H9 (cell line): ENCODE results near the gene MIPEP. TPM values are rescaled to one million over a fixed set of nuclear protein-coding genes. Genes with fewer than 3 reads are reported as not detected.

Experiments used
- DNase-seq: peaks from one replicate; pipeline ENCODE4 v3.0.0-alpha.2; 2017
- H2AFZ ChIP-seq: one replicate; pipeline ENCODE4 v1.6.1; 2013; ENCODE audit warnings: mild to moderate bottlenecking, low read length, control low read depth, moderate library complexity
- H2AK5ac ChIP-seq: 2 replicates; pipeline ENCODE4 v1.6.1; 2013; ENCODE audit warnings: low read length, control low read depth, mixed read lengths; ENCODE audit not compliant: insufficient read length
- H2BK120ac ChIP-seq: one replicate; pipeline ENCODE4 v1.6.1; 2013; ENCODE audit warnings: low read depth, mild to moderate bottlenecking, low read length, control low read depth, inconsistent platforms; ENCODE audit not compliant: poor library complexity, severe bottlenecking
- H2BK12ac ChIP-seq: 2 replicates; pipeline ENCODE4 v1.6.1; 2013; ENCODE audit warnings: low read length, control low read depth, mixed read lengths, low read depth; ENCODE audit not compliant: insufficient read length
- H2BK15ac ChIP-seq: 2 replicates; pipeline ENCODE4 v1.6.1; 2013; ENCODE audit warnings: low read depth, low read length, control low read depth
- H2BK20ac ChIP-seq: one replicate; pipeline ENCODE4 v1.6.1; 2013; ENCODE audit warnings: low read depth, mild to moderate bottlenecking, low read length, control low read depth, inconsistent platforms; ENCODE audit not compliant: poor library complexity, severe bottlenecking
- H2BK5ac ChIP-seq: 2 replicates; pipeline ENCODE4 v1.6.1; 2013; ENCODE audit warnings: low read length, control low read depth, mixed read lengths; ENCODE audit not compliant: insufficient read length
- H3K14ac ChIP-seq: 2 replicates; pipeline ENCODE4 v1.6.1; 2013; ENCODE audit warnings: low read length, control low read depth; ENCODE audit not compliant: insufficient read depth
- H3K18ac ChIP-seq: 2 replicates; pipeline ENCODE4 v1.6.1; 2013; ENCODE audit warnings: low read depth, mild to moderate bottlenecking, mixed read lengths, low read length, control low read depth; ENCODE audit not compliant: insufficient read length
- H3K23ac ChIP-seq: 2 replicates; pipeline ENCODE4 v1.6.1; 2013; ENCODE audit warnings: low read length, control low read depth, mixed read lengths, low read depth; ENCODE audit not compliant: insufficient read length
- H3K23me2 ChIP-seq: 2 replicates; pipeline ENCODE4 v1.6.1; 2013; ENCODE audit warnings: low read depth, mild to moderate bottlenecking, mixed read lengths, low read length, control low read depth; ENCODE audit not compliant: insufficient read length, poor library complexity, severe bottlenecking
- H3K27ac ChIP-seq: 2 replicates; pipeline ENCODE4 v1.5.1; 2013; ENCODE audit warnings: low read length, control low read depth, mixed read lengths, low read depth; ENCODE audit not compliant: insufficient read length
- H3K27me3 ChIP-seq: 2 replicates; pipeline ENCODE4 v1.6.1; 2013; ENCODE audit warnings: low read length, control low read depth, inconsistent platforms; ENCODE audit not compliant: insufficient read depth
- H3K4ac ChIP-seq: 2 replicates; pipeline ENCODE4 v1.6.1; 2013; ENCODE audit warnings: low read depth, mild to moderate bottlenecking, control low read depth, inconsistent platforms, low read length, moderate library complexity
- H3K4me1 ChIP-seq: 2 replicates; pipeline ENCODE4 v1.6.1; 2013; ENCODE audit warnings: low read length, control low read depth, inconsistent platforms; ENCODE audit not compliant: insufficient read depth
- H3K4me2 ChIP-seq: 2 replicates; pipeline ENCODE4 v1.6.1; 2013; ENCODE audit warnings: low read length, control low read depth, mixed read lengths; ENCODE audit not compliant: insufficient read length, insufficient read depth
- H3K56ac ChIP-seq: 2 replicates; pipeline ENCODE4 v1.6.1; 2013; ENCODE audit warnings: low read depth, mild to moderate bottlenecking, mixed read lengths, low read length, control low read depth; ENCODE audit not compliant: insufficient read length
- H3K79me1 ChIP-seq: 2 replicates; pipeline ENCODE4 v1.6.1; 2013; ENCODE audit warnings: low read depth, mild to moderate bottlenecking, moderate library complexity, low read length, control low read depth, inconsistent platforms; ENCODE audit not compliant: insufficient read depth, poor library complexity, severe bottlenecking
- H3K79me2 ChIP-seq: 2 replicates; pipeline ENCODE4 v1.6.1; 2013; ENCODE audit warnings: low read length, control low read depth, inconsistent platforms; ENCODE audit not compliant: insufficient read depth
- H3K9ac ChIP-seq: 2 replicates; pipeline ENCODE4 v1.6.1; 2013; ENCODE audit warnings: low read length, control low read depth, mixed read lengths; ENCODE audit not compliant: insufficient read length; ENCODE audit errors: extremely low read depth
- H3K9me3 ChIP-seq: one replicate; pipeline ENCODE4 v1.6.1; 2013; ENCODE audit warnings: low read depth, low read length, inconsistent platforms; ENCODE audit not compliant: control insufficient read depth
- H3T11ph ChIP-seq: one replicate; pipeline ENCODE4 v1.6.1; 2013; ENCODE audit warnings: mild to moderate bottlenecking, low read length, control low read depth, inconsistent platforms
- H4K20me1 ChIP-seq: one replicate; pipeline ENCODE4 v1.6.1; 2013; ENCODE audit not compliant: control insufficient read depth, insufficient read length, insufficient read depth
- H4K5ac ChIP-seq: 2 replicates; pipeline ENCODE4 v1.6.1; 2013; ENCODE audit warnings: low read depth, mild to moderate bottlenecking, mixed read lengths, low read length, control low read depth; ENCODE audit not compliant: insufficient read length
- H4K8ac ChIP-seq: replicated peaks from 2 replicates; pipeline ENCODE4 v1.6.1; 2013; ENCODE audit warnings: low read length, control low read depth, mixed read lengths, low read depth; ENCODE audit not compliant: insufficient read length
- H4K91ac ChIP-seq: 2 replicates; pipeline ENCODE4 v1.6.1; 2013; ENCODE audit warnings: low read depth, mild to moderate bottlenecking, moderate library complexity, mixed read lengths, low read length, control low read depth; ENCODE audit not compliant: insufficient read length
- H3K27ac Mint-ChIP-seq, 3 experiments: 2 replicates in 2 of 3; 3 replicates in 1 of 3; pipeline ENCODE4 v1.8.0; 2020 to 2021; ENCODE audit warnings: mixed read lengths in 3 of 3, mild to moderate bottlenecking in 1 of 3, moderate library complexity in 1 of 3
- H3K27me3 Mint-ChIP-seq: 2 replicates; pipeline ENCODE4 v1.8.0; 2021; ENCODE audit warnings: low read depth, mild to moderate bottlenecking, moderate library complexity, mixed read lengths
- H3K36me3 Mint-ChIP-seq, 3 experiments: 2 replicates in 2 of 3; 3 replicates in 1 of 3; pipeline ENCODE4 v1.8.0; 2020 to 2021; ENCODE audit warnings: low read depth in 3 of 3, mixed read lengths in 3 of 3; ENCODE audit not compliant: insufficient read depth in 1 of 3
- H3K4me1 Mint-ChIP-seq, 2 experiments: 2 replicates each; pipeline ENCODE4 v1.8.0; 2020; ENCODE audit warnings: mixed read lengths in 2 of 2
- H3K4me3 Mint-ChIP-seq, 2 experiments: 2 replicates in 1 of 2; 3 replicates in 1 of 2; pipeline ENCODE4 v1.8.0; 2020 to 2021; ENCODE audit warnings: mild to moderate bottlenecking in 2 of 2, mixed read lengths in 2 of 2, moderate library complexity in 1 of 2
- H3K9me3 Mint-ChIP-seq, 2 experiments: 2 replicates in 1 of 2; 3 replicates in 1 of 2; pipeline ENCODE4 v1.8.0; 2020; ENCODE audit warnings: mild to moderate bottlenecking in 2 of 2, mixed read lengths in 2 of 2, moderate library complexity in 1 of 2
- WGBS: extraction: QIAGEN DNeasy Blood & Tissue Kit; methylation state at CpG from one replicate; pipeline ENCODE4 v1.1.7; 2013; ENCODE audit warnings: missing lambda C conversion rate, low lambda C conversion rate, mixed read lengths; ENCODE audit not compliant: insufficient read length; ENCODE audit errors: extremely low coverage; 5-methylcytosine and 5-hydroxymethylcytosine counted together
- total RNA-seq: library from RNA; stranded (reverse); gene quantifications from 2 replicates; pipeline ENCODE4 v1.2.1, GENCODE V29; 2021
- TF ChIP-seq, protein P1 (sequence below): fragments of 200-600 bp; sonication (generic); conservative IDR thresholded peaks from 3 replicates; pipeline ENCODE4 v1.8.0; 2021; ENCODE audit warnings: antibody characterized with exemption, mild to moderate bottlenecking

Gene MIPEP
- total RNA-seq, 1 experiment from 2014 or later, result 18.5 TPM

DNA sequence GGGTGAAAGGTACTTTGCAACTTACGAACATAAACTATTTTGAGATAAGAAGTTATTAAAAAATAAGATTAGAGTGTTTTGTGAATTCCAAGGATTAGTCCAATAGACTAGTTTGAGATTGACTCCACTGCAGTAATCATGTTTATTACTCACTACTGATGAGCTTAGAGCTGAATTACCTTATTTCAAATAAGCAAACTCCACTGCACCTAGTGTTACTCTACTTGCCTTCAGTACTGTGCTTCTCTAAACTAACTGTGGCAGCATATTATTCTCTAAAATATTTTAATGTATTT is 111.7 kb downstream of the MIPEP start:
- H3K4ac ChIP-seq, result no peak overlapping the region
- TF ChIP-seq, protein P1, sequence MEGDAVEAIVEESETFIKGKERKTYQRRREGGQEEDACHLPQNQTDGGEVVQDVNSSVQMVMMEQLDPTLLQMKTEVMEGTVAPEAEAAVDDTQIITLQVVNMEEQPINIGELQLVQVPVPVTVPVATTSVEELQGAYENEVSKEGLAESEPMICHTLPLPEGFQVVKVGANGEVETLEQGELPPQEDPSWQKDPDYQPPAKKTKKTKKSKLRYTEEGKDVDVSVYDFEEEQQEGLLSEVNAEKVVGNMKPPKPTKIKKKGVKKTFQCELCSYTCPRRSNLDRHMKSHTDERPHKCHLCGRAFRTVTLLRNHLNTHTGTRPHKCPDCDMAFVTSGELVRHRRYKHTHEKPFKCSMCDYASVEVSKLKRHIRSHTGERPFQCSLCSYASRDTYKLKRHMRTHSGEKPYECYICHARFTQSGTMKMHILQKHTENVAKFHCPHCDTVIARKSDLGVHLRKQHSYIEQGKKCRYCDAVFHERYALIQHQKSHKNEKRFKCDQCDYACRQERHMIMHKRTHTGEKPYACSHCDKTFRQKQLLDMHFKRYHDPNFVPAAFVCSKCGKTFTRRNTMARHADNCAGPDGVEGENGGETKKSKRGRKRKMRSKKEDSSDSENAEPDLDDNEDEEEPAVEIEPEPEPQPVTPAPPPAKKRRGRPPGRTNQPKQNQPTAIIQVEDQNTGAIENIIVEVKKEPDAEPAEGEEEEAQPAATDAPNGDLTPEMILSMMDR, result no peak
- no peaks in the 10 kb centered on the region; a peak in 1 of 4 replicates for H3K4me1 Mint-ChIP-seq

More for the DNA sequence above, 111.7 kb downstream of the MIPEP start:
- WGBS, result no CpG with 5 or more reads among the region's 1 CpG
- Mint-ChIP-seq H3K36me3 (peaks cover 20 to 29% (median 24%) of the 10 kb centered on the region in 3 experiments), H3K27ac (no peak overlapping the region), H3K27me3 (no peaks in the 10 kb centered on the region; the same call in 1 of the 2 replicates), H3K4me3 (no peak overlapping the region), H3K9me3 (peaks cover 26 to 28% of the 10 kb centered on the region in 2 experiments)
- no peaks in the 10 kb centered on the region for H4K20me1 ChIP-seq
- H2BK120ac ChIP-seq, result no peak overlapping the region
- no peak overlapping the region for H3K9ac ChIP-seq
- H4K8ac ChIP-seq, result no peak overlapping the region
- H4K91ac ChIP-seq, result no peak overlapping the region
- no peak overlapping the region for H2BK15ac ChIP-seq
- no peak overlapping the region for H2BK12ac ChIP-seq
- H2AK5ac ChIP-seq, result no peak overlapping the region
- H4K5ac ChIP-seq, result no peak overlapping the region
- no peaks in the 10 kb centered on the region for H3K79me1 ChIP-seq
- no peaks in the 10 kb centered on the region for H3K4me1 ChIP-seq
- no peak for DNase-seq
- no peaks in the 10 kb centered on the region for H3K27me3 ChIP-seq
- H2BK5ac ChIP-seq, result no peak overlapping the region
- H3K18ac ChIP-seq, result no peak overlapping the region
- no peaks in the 10 kb centered on the region for H3K23me2 ChIP-seq
- no peak overlapping the region for H2AFZ ChIP-seq
- no peaks in the 10 kb centered on the region for H3K9me3 ChIP-seq
- no peak overlapping the region for H3K14ac ChIP-seq
- H3K27ac ChIP-seq, result no peak overlapping the region
- H3K4me2 ChIP-seq, result no peak overlapping the region
- no peak overlapping the region for H2BK20ac ChIP-seq
- no peaks in the 10 kb centered on the region for H3K79me2 ChIP-seq
- no peak overlapping the region for H3T11ph ChIP-seq
- no peak overlapping the region for H3K56ac ChIP-seq
- H3K23ac ChIP-seq, result no peak overlapping the region
